Caco-2 (cell line): Measurements from ENCODE around the gene MNAT1. TPM values are rescaled to one million over a fixed set of nuclear protein-coding genes. Genes with fewer than 3 reads are reported as not detected.
A peak's percentile ranks its signal among the peaks of the same experiment; 100 is the strongest.

ENCODE experiments used
- BruUV-seq: library from RNA; stranded (reverse); fragments of 400-500 nt; replicated peaks from 2 replicates; lab custom pipeline; 2021; lab: Mats Ljungman, UMichigan
- CTCF ChIA-PET: fragments of 300-600 bp; sonication (Branson Sonifier 250); formaldehyde crosslinking; loops from one replicate; lab custom pipeline; 2022; ENCODE audit warnings: antibody characterized with exemption; lab: Charles Lee
- POLR2A ChIA-PET: fragments of 300-600 bp; sonication (Branson Sonifier 250); formaldehyde crosslinking; loops from one replicate; lab custom pipeline; 2022; ENCODE audit warnings: antibody characterized with exemption; lab: Charles Lee
- DNase-seq, 2 experiments: peaks; one replicate each; pipeline versions ENCODE4 v3.0.0 to v3.0.0-alpha.2; 2020 to 2022
- H3K27me3 ChIP-seq: replicated peaks from 2 replicates; pipeline ENCODE4 v1.6.0; 2011; ENCODE audit warnings: low read length; ENCODE audit not compliant: control insufficient read depth, insufficient read depth
- H3K36me3 ChIP-seq: 2 replicates; pipeline ENCODE4 v1.5.1; 2011; ENCODE audit warnings: low read length; ENCODE audit not compliant: control insufficient read depth, insufficient read depth
- H3K4me1 ChIP-seq: fragments of 250-450 bp; sonication (Bioruptor Pico); 2 replicates; pipeline ENCODE4 v1.5.1; 2020; ENCODE audit warnings: mild to moderate bottlenecking
- H3K4me3 ChIP-seq: 2 replicates; pipeline ENCODE4 v1.5.1; 2011; ENCODE audit warnings: low read depth, mild to moderate bottlenecking, control low read depth, low read length
- H3K9me3 ChIP-seq: fragments of 250-450 bp; sonication (Bioruptor Pico); 2 replicates; pipeline ENCODE4 v1.5.1; 2020; ENCODE audit warnings: mild to moderate bottlenecking, moderate library complexity
- H3K27ac Mint-ChIP-seq: one replicate; pipeline ENCODE4 v1.8.0; 2022; ENCODE audit warnings: mixed read lengths; ENCODE audit not compliant: unreplicated experiment
- H3K27me3 Mint-ChIP-seq: one replicate; pipeline ENCODE4 v1.8.0; 2022; ENCODE audit warnings: mixed read lengths; ENCODE audit not compliant: insufficient read depth, unreplicated experiment
- H3K36me3 Mint-ChIP-seq: one replicate; pipeline ENCODE4 v1.8.0; 2022; ENCODE audit warnings: mild to moderate bottlenecking, mixed read lengths; ENCODE audit not compliant: insufficient read depth, unreplicated experiment
- H3K4me1 Mint-ChIP-seq: one replicate; pipeline ENCODE4 v1.8.0; 2022; ENCODE audit warnings: low read depth, mixed read lengths; ENCODE audit not compliant: unreplicated experiment
- H3K4me3 Mint-ChIP-seq: one replicate; pipeline ENCODE4 v1.8.0; 2022; ENCODE audit warnings: mild to moderate bottlenecking, moderate library complexity, mixed read lengths; ENCODE audit not compliant: unreplicated experiment
- H3K9me3 Mint-ChIP-seq: one replicate; pipeline ENCODE4 v1.8.0; 2022; ENCODE audit warnings: mixed read lengths; ENCODE audit not compliant: unreplicated experiment
- intact Hi-C: fragments of 100-400 bp; cut with micrococcal nuclease; formaldehyde crosslinking; loops from one replicate; pipeline ENCODE4 v1.10.0; 2022; ENCODE audit not compliant: unreplicated experiment
- total RNA-seq: library from RNA; stranded (reverse); gene quantifications from 2 replicates; pipeline ENCODE4 v1.2.3, GENCODE V29; 2022
- TF ChIP-seq, protein P1 (sequence below), 2 experiments: fragments of 200-600 bp in 1 of 2; IDR thresholded peaks; 1 replicate in 1 of 2; 2 replicates in 1 of 2; pipeline versions ENCODE4 v1.5.1 to v1.8.0; 2011 to 2022; ENCODE audit warnings: antibody characterized with exemption in 1 of 2, control low read depth in 1 of 2, inconsistent platforms in 1 of 2, low read depth in 1 of 2, low read length in 1 of 2, mild to moderate bottlenecking in 1 of 2, moderate library complexity in 1 of 2; ENCODE audit not compliant: insufficient read depth in 1 of 2, severe bottlenecking in 1 of 2, unreplicated experiment in 1 of 2

The MNAT1 gene
- total RNA-seq, 1 experiment from 2014 or later: 36.4 TPM

DNA sequence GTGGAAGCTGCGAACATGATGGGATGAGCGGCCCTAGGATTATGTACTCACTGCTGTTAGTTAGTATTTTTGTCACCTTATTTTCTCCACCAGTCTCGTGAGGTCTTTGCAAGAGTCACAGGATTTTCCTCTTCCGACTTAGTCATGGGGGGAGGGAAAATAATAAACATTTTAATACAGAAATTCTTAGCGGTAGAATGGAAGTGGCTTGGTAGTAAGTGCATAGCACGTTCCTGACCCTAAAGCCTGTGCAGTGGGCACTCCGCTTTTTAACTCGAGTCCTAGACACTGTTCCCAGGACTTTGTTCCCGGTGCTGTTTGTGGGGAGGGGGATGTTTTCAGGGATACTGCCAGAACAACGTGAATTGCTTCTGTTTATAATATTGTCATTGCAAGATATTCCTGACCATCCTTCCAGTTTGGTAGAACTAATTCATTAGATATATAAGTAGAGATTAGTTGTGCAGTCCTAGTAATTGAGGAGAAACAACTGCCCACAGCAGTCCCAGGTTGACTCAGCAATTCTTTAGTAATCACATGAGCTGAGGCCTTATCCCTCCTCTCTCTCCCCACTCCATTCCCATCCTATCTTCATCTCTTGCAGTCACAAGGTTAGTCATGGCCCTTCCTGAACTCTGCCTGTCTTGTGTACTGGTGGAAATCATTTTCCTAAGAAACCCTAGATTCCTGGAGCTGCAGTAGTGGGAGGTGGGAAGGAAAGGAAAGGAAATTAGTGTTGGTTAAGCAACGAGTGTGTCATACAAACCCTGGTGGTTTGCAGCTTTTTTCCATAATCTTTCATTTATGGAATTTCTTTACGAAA is 247.3 kb downstream of the MNAT1 start:
- Mint-ChIP-seq H3K27me3 (no peaks in the 10 kb centered on the region), H3K27ac (no peak overlapping the region), H3K4me3 (no peak overlapping the region), H3K9me3 (no peaks in the 10 kb centered on the region), H3K36me3 (peaks cover 16% of the 10 kb centered on the region), H3K4me1 (no peaks in the 10 kb centered on the region)
- intact Hi-C loops: loop anchor here (1.0 kb wide), 4 partner anchors 43 to 333 kb away; partner anchors contain the start of genes SIX1 and SIX4
- peaks cover 6% of the 10 kb centered on the region; the same call in 1 of the 2 replicates for H3K4me1 ChIP-seq
- H3K36me3 ChIP-seq: no peaks in the 10 kb centered on the region
- ChIA-PET POLR2A (interaction anchor here (1.2 kb wide), 1 partner anchor 316 kb away, joined by 4 read pairs; no protein-coding TSS in a partner anchor), CTCF (interaction anchor here (0.7 kb wide), 1 partner anchor 275 kb away, joined by 3 read pairs; no protein-coding TSS in a partner anchor)
- H3K4me3 ChIP-seq: peak overlapping the region; percentile 81
- peak in 1 of 2 experiments; percentile 8 for DNase-seq
- H3K9me3 ChIP-seq: no peaks in the 10 kb centered on the region
- no peaks in the 10 kb centered on the region for H3K27me3 ChIP-seq
- BruUV-seq: TSS peak; percentile 36
- TF ChIP-seq, protein P1, sequence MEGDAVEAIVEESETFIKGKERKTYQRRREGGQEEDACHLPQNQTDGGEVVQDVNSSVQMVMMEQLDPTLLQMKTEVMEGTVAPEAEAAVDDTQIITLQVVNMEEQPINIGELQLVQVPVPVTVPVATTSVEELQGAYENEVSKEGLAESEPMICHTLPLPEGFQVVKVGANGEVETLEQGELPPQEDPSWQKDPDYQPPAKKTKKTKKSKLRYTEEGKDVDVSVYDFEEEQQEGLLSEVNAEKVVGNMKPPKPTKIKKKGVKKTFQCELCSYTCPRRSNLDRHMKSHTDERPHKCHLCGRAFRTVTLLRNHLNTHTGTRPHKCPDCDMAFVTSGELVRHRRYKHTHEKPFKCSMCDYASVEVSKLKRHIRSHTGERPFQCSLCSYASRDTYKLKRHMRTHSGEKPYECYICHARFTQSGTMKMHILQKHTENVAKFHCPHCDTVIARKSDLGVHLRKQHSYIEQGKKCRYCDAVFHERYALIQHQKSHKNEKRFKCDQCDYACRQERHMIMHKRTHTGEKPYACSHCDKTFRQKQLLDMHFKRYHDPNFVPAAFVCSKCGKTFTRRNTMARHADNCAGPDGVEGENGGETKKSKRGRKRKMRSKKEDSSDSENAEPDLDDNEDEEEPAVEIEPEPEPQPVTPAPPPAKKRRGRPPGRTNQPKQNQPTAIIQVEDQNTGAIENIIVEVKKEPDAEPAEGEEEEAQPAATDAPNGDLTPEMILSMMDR (IDR thresholded peaks at IDR 0.05; ENCODE audit: insufficient read depth in 1 of 2, low read depth in 1 of 2, low read length in 1 of 2, severe bottlenecking in 1 of 2, unreplicated experiment in 1 of 2): no peak

DNA sequence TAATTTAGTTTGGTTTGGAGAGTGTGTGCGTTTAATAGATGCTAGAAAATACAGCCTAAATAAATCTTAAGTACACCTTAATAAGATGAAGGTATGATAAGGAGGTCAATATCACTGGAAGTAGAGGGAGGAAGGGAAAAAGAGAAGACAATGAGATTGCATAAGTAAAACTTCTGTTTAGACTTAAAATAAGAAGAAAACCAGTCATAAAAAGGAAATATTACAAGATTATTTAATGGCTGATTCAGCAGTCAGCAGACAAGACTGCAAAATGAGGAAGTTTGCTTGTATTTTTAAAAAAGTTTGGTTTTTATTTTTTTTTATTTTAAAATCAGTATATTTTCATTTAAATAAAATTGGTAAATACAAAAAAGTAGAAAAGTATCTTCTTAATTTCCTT is 249.6 kb downstream of the MNAT1 start:
- Mint-ChIP-seq H3K27me3 (no peaks in the 10 kb centered on the region), H3K4me3 (no peak overlapping the region), H3K9me3 (no peaks in the 10 kb centered on the region), H3K4me1 (no peaks in the 10 kb centered on the region), H3K27ac (no peak overlapping the region), H3K36me3 (peaks cover 5% of the 10 kb centered on the region)
- no peaks in the 10 kb centered on the region for H3K9me3 ChIP-seq
- POLR2A ChIA-PET: no interaction called here
- TF ChIP-seq, protein P1 (IDR thresholded peaks at IDR 0.05; ENCODE audit: insufficient read depth in 1 of 2, low read depth in 1 of 2, low read length in 1 of 2, severe bottlenecking in 1 of 2, unreplicated experiment in 1 of 2): no peak
- no TSS peak for BruUV-seq
- DNase-seq: no peak
- no peaks in the 10 kb centered on the region for H3K27me3 ChIP-seq
- intact Hi-C loops: no loop called here
- CTCF ChIA-PET: no interaction called here
- no peaks in the 10 kb centered on the region for H3K36me3 ChIP-seq
- no peak overlapping the region for H3K4me3 ChIP-seq
- peaks cover 6% of the 10 kb centered on the region; the same call in 1 of the 2 replicates for H3K4me1 ChIP-seq

DNA sequence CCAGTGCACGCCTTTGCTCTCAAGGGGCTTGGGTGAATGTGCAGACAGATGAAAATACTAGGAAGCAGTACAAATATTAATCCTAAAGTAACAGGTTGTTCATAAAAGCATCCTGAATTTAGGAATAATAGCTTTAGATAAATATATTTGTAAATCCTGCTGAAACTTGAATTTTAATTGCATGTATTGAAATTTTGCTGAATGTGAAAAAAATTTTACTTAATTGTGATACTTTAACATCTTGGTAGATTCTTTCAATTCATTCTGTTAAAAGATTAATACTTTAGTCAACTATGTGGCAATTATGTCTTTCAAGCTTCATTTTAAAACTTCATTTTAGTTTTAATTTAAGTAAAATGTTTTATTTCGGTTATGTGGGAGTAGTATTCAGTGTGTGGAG is 251.9 kb downstream of the MNAT1 start:
- intact Hi-C loops: no loop called here
- Mint-ChIP-seq H3K27ac (no peak overlapping the region), H3K4me1 (no peaks in the 10 kb centered on the region), H3K9me3 (no peaks in the 10 kb centered on the region), H3K4me3 (no peak overlapping the region), H3K27me3 (no peaks in the 10 kb centered on the region), H3K36me3 (no peaks in the 10 kb centered on the region)
- ChIA-PET POLR2A (no interaction called here), CTCF (no interaction called here)
- H3K27me3 ChIP-seq: no peaks in the 10 kb centered on the region
- peaks cover 1% of the 10 kb centered on the region; the same call in 1 of the 2 replicates for H3K36me3 ChIP-seq
- H3K4me3 ChIP-seq: no peak overlapping the region
- no peaks in the 10 kb centered on the region for H3K4me1 ChIP-seq
- no peaks in the 10 kb centered on the region for H3K9me3 ChIP-seq
- BruUV-seq: no TSS peak
- TF ChIP-seq, protein P1 (IDR thresholded peaks at IDR 0.05; ENCODE audit: insufficient read depth in 1 of 2, low read depth in 1 of 2, low read length in 1 of 2, severe bottlenecking in 1 of 2, unreplicated experiment in 1 of 2): no peak
- no peak for DNase-seq
